A549 (cell line): Measurements from ENCODE around the gene UVRAG. TPM values are rescaled to one million over a fixed set of nuclear protein-coding genes. Genes with fewer than 3 reads are reported as not detected.

Experiments used
- ATAC-seq, 2 experiments: fragments of 200-7000 bp in 1 of 2; fragments of >200 bp in 1 of 2; cut with Nextera tagmentation in 1 of 2; cut with Tn5 transposase in 1 of 2; 3 replicates each; pipeline versions ENCODE4 v1.8.0 to v1.9.1; 2018 to 2020; ENCODE audit warnings: mild to moderate bottlenecking in 1 of 2, moderate library complexity in 1 of 2
- CTCF ChIA-PET: fragments of 300-600 bp; sonication (Branson Sonifier 250); formaldehyde crosslinking; extraction: SDS; loops from one replicate; lab custom pipeline; 2021; ENCODE audit warnings: antibody characterized with exemption, inconsistent platforms; lab: Yijun Ruan, JAX
- POLR2A ChIA-PET: fragments of 350-600 bp; formaldehyde crosslinking; extraction: SDS; loops from one replicate; lab custom pipeline; 2021; ENCODE audit warnings: antibody characterized with exemption, inconsistent platforms; lab: Yijun Ruan, JAX
- DNase-seq, 2 experiments: peaks; one replicate each; pipeline versions ENCODE4 v3.0.0 to v3.0.0-alpha.2; 2011 to 2016; ENCODE audit warnings: low read depth in 1 of 2, low spot score in 1 of 2
- FAIRE-seq: peaks from 2 replicates; lab custom pipeline; 2011; peaks lifted over from hg19 to GRCh38; lab: Jason Lieb, UNC
- H3K27ac ChIP-seq, 2 experiments: fragments of >200 bp; sonication (Bioruptor Twin); formaldehyde crosslinking; 3 replicates each; pipeline ENCODE4 v1.5.1; 2016 to 2017
- H3K4me1 ChIP-seq: fragments of >200 bp; sonication (Bioruptor Twin); formaldehyde crosslinking; 3 replicates; pipeline ENCODE4 v1.6.1; 2016
- H3K4me2 ChIP-seq: fragments of >200 bp; sonication (Bioruptor Twin); formaldehyde crosslinking; 3 replicates; pipeline ENCODE4 v1.6.1; 2016
- H3K4me3 ChIP-seq: fragments of >200 bp; sonication (Bioruptor Twin); formaldehyde crosslinking; 3 replicates; pipeline ENCODE4 v1.5.1; 2016
- H3K9me3 ChIP-seq: fragments of >200 bp; sonication (Bioruptor Twin); formaldehyde crosslinking; 3 replicates; pipeline ENCODE4 v1.6.1; 2016
- ATOH8 ChIP-seq: fragments of 250-450 bp; sonication (Bioruptor Pico); IDR thresholded peaks from 2 replicates; pipeline ENCODE4 v1.5.0; 2020; ENCODE audit warnings: low read depth, mild to moderate bottlenecking, moderate library complexity
- CBX8 ChIP-seq: fragments of 200-600 bp; sonication (generic); IDR thresholded peaks from 2 replicates; pipeline ENCODE4 v1.6.1; 2016
- CEBPB ChIP-seq, 2 experiments: fragments of >200 bp in 1 of 2; sonication (Bioruptor Twin) in 1 of 2; formaldehyde crosslinking in 1 of 2; IDR thresholded peaks; 2 replicates each; pipeline ENCODE4 v1.6.1; 2012 to 2016
- CHD2 ChIP-seq: fragments of 150-350 bp; IDR thresholded peaks from 2 replicates; pipeline ENCODE4 v1.6.1; 2014; ENCODE audit warnings: low read length; ENCODE audit not compliant: partially characterized antibody
- EHF ChIP-seq: fragments of 250-450 bp; sonication (Bioruptor Pico); IDR thresholded peaks from 2 replicates; pipeline ENCODE4 v1.5.0; 2020; ENCODE audit warnings: mild to moderate bottlenecking
- FOSB ChIP-seq: fragments of 250-450 bp; sonication (Bioruptor Pico); IDR thresholded peaks from 2 replicates; pipeline ENCODE4 v1.5.0; 2020; ENCODE audit warnings: mild to moderate bottlenecking, moderate library complexity
- FOXS1 ChIP-seq: fragments of 250-450 bp; sonication (Bioruptor Pico); IDR thresholded peaks from 2 replicates; pipeline ENCODE4 v1.5.0; 2020; ENCODE audit warnings: mild to moderate bottlenecking, moderate library complexity
- GATA3 ChIP-seq: IDR thresholded peaks from 2 replicates; pipeline ENCODE4 v1.6.1; 2012; ENCODE audit warnings: borderline replicate concordance
- HOXB5 ChIP-seq: fragments of 250-450 bp; sonication (Bioruptor Pico); IDR thresholded peaks from 2 replicates; pipeline ENCODE4 v1.5.0; 2020; ENCODE audit warnings: mild to moderate bottlenecking, moderate library complexity
- JUN ChIP-seq, 2 experiments: fragments of >200 bp; sonication (Bioruptor Twin); formaldehyde crosslinking; IDR thresholded peaks; 2 replicates in 1 of 2; 3 replicates in 1 of 2; pipeline ENCODE4 v1.6.1; 2016 to 2017
- JUNB ChIP-seq: fragments of >200 bp; sonication (Bioruptor Twin); formaldehyde crosslinking; IDR thresholded peaks from 2 replicates; pipeline ENCODE4 v1.6.1; 2016
- KDM1A ChIP-seq: fragments of 200-600 bp; sonication (generic); IDR thresholded peaks from 2 replicates; pipeline ENCODE4 v1.6.1; 2016; ENCODE audit warnings: low read depth, mild to moderate bottlenecking
- KDM5A ChIP-seq: fragments of 200-600 bp; sonication (generic); IDR thresholded peaks from 2 replicates; pipeline ENCODE4 v1.6.1; 2016; ENCODE audit warnings: antibody characterized with exemption, mild to moderate bottlenecking
- MYC ChIP-seq: IDR thresholded peaks from 2 replicates; pipeline ENCODE4 v1.6.1; 2012; ENCODE audit warnings: mild to moderate bottlenecking, inconsistent platforms, low read length, improper control_type of control experiment, borderline replicate concordance
- NPAS2 ChIP-seq: fragments of 250-450 bp; sonication (Bioruptor Pico); IDR thresholded peaks from 2 replicates; pipeline ENCODE4 v1.8.0; 2022; ENCODE audit warnings: mild to moderate bottlenecking, moderate library complexity, borderline replicate concordance
- NR3C1 ChIP-seq: fragments of >200 bp; sonication (Bioruptor Twin); formaldehyde crosslinking; IDR thresholded peaks from 3 replicates; pipeline ENCODE4 v1.6.1; 2017
- RAD21 ChIP-seq, 2 experiments: fragments of >200 bp in 1 of 2; sonication (Bioruptor Twin) in 1 of 2; formaldehyde crosslinking in 1 of 2; IDR thresholded peaks in 1 of 2; conservative IDR thresholded peaks in 1 of 2; 2 replicates in 1 of 2; 3 replicates in 1 of 2; pipeline ENCODE4 v1.6.1; 2012 to 2018; ENCODE audit warnings: inconsistent platforms in 1 of 2
- RNF2 ChIP-seq: fragments of 200-600 bp; sonication (generic); IDR thresholded peaks from 2 replicates; pipeline ENCODE4 v1.6.1; 2016; ENCODE audit warnings: low read depth, mild to moderate bottlenecking, antibody characterized with exemption, moderate library complexity, borderline replicate concordance
- ZNF302 ChIP-seq: fragments of 250-450 bp; sonication (Bioruptor Pico); IDR thresholded peaks from 2 replicates; pipeline ENCODE4 v1.9.0; 2021; ENCODE audit warnings: inconsistent platforms, mild to moderate bottlenecking, moderate library complexity
- ZSCAN20 ChIP-seq: fragments of 250-450 bp; sonication (Bioruptor Pico); IDR thresholded peaks from 2 replicates; pipeline ENCODE4 v1.8.0; 2022; ENCODE audit warnings: mild to moderate bottlenecking, moderate library complexity
- WGBS: methylation state at CpG from one replicate; pipeline ENCODE4 v1.1.6; 2017; ENCODE audit errors: missing lambda C conversion rate; 5-methylcytosine and 5-hydroxymethylcytosine counted together
- polyA plus RNA-seq, 4 experiments: library from polyadenylated mRNA; depleted of rRNA in 3 of 4; stranded (reverse); fragments of >200 nt; fragmentation: RNase III in 1 of 4; extraction: RNeasy Plus Mini Kit Qiagen cat#74134 plus additional on column Dnase treatment in 1 of 4; gene quantifications; 2 replicates in 3 of 4; 3 replicates in 1 of 4; pipeline ENCODE4 v1.2.3, GENCODE V29; 2011 to 2017
- TF ChIP-seq, protein P1 (sequence below): fragments of >200 bp; sonication (Bioruptor Twin); formaldehyde crosslinking; IDR thresholded peaks from 2 replicates; pipeline ENCODE4 v1.6.1; 2016
- TF ChIP-seq, protein P2 (sequence below): fragments of >200 bp; sonication (Bioruptor Twin); formaldehyde crosslinking; IDR thresholded peaks from 3 replicates; pipeline ENCODE4 v1.5.1; 2016
- TF ChIP-seq, protein P3 (sequence below): fragments of 150-350 bp; IDR thresholded peaks from 2 replicates; pipeline ENCODE4 v1.6.1; 2014; ENCODE audit warnings: low read depth, mild to moderate bottlenecking, low read length

UVRAG gene
- polyA plus RNA-seq, 2 of the 4 experiments (the other 2 are of a cell fraction): 6.1 to 14.1 TPM

DNA sequence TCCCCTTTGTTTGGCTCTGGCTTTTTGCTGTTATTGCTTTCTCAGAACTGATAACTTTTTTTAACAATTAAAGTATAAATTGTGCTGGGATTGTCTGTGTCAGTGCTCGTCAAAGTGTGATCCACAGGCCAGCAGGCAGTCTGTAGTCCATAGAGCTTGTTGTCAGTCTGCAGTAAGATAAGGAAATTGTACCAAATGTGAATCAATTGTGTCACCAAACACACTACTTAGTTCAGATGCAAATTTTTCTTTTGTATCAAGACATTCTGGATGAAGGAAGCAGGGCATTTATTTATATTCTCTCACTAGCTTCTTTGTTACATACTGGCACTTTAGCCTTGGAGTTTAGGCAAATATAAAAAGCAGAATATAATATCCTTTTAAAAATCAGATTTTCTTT, 270.3 kb downstream of the UVRAG start (continued):
- TF ChIP-seq ATOH8 (CRISPR knock-in tag) (no peak), FOXS1 (CRISPR knock-in tag) (no peak), CHD2 (no peak), MYC (no peak), ZNF302 (CRISPR knock-in tag) (no peak)
- TF ChIP-seq, protein P1, sequence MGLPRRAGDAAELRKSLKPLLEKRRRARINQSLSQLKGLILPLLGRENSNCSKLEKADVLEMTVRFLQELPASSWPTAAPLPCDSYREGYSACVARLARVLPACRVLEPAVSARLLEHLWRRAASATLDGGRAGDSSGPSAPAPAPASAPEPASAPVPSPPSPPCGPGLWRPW: no peak

- FAIRE-seq (no peak), DNase-seq (no peak), ATAC-seq (no peak)
- WGBS: 92% methylated on average over 6 of the region's 6 CpGs
- Histone ChIP-seq H3K4me3 (no peak overlapping the region), H3K4me1 (0 out of 3 replicates have a peak, but pooled peaks cover 4% of the 10 kb centered on the region)
- CTCF ChIA-PET: interaction anchor here (1.0 to 1.2 kb wide), 2 partner anchors 18 to 65 kb away, joined by 3 to 6 read pairs; no protein-coding TSS in a partner anchor
- TF ChIP-seq CBX8 (no peak), HOXB5 (CRISPR knock-in tag) (no peak)
- TF ChIP-seq, protein P2, sequence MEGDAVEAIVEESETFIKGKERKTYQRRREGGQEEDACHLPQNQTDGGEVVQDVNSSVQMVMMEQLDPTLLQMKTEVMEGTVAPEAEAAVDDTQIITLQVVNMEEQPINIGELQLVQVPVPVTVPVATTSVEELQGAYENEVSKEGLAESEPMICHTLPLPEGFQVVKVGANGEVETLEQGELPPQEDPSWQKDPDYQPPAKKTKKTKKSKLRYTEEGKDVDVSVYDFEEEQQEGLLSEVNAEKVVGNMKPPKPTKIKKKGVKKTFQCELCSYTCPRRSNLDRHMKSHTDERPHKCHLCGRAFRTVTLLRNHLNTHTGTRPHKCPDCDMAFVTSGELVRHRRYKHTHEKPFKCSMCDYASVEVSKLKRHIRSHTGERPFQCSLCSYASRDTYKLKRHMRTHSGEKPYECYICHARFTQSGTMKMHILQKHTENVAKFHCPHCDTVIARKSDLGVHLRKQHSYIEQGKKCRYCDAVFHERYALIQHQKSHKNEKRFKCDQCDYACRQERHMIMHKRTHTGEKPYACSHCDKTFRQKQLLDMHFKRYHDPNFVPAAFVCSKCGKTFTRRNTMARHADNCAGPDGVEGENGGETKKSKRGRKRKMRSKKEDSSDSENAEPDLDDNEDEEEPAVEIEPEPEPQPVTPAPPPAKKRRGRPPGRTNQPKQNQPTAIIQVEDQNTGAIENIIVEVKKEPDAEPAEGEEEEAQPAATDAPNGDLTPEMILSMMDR: no peak
- TF ChIP-seq, all 56 proteins: peak for 0
- POLR2A ChIA-PET: no interaction called here
- Histone ChIP-seq H3K27ac (no peak overlapping the region), H3K4me2 (no peak overlapping the region), H3K9me3 (no peaks in the 10 kb centered on the region)
Observed at GRCh38 chr11:76086743-76087635, 272.0 kb downstream of the UVRAG start.

DNA sequence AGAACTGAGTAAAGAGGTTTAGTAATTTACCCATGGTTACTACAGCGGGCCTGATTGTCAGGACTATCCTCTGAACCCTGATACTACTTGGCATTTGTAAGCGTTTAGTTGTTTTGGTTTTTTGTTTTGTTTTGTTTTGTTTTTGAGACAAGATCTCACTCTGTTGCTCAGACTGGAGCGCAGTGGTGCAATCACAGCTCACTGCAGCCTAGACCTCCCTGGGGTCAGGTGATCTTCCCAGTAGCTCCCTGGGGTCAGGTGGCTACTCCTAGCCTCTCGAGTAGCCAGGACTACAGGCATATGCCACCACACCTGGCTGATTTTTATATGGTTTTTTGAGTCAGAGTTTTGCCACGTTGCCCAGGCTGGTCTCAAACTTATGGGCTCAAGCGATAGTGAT, 272.7 kb downstream of the UVRAG start:
- Histone ChIP-seq H3K4me3 (no peak overlapping the region), H3K4me2 (no peak overlapping the region), H3K27ac (no peak overlapping the region), H3K9me3 (no peaks in the 10 kb centered on the region), H3K4me1 (0 out of 3 replicates have a peak, but pooled peaks cover 4% of the 10 kb centered on the region)
- no peak for TF ChIP-seq RAD21 (conservative IDR thresholded peaks at IDR 0.05 in 1 of 2, IDR thresholded peaks at IDR 0.05 in 1 of 2)
- no peak for TF ChIP-seq FOSB
- TF ChIP-seq KDM5A: no peak
- TF ChIP-seq JUNB: no peak
- no peak for TF ChIP-seq CEBPB (IDR thresholded peaks at IDR 0.05)
- no peak for TF ChIP-seq NPAS2 (CRISPR knock-in tag)
- TF ChIP-seq KDM1A: no peak
- TF ChIP-seq, protein P1: no peak
- TF ChIP-seq ZSCAN20: no peak
- TF ChIP-seq EHF (CRISPR knock-in tag): no peak
- TF ChIP-seq NR3C1: no peak
- no peak for TF ChIP-seq RNF2
- TF ChIP-seq, protein P3, sequence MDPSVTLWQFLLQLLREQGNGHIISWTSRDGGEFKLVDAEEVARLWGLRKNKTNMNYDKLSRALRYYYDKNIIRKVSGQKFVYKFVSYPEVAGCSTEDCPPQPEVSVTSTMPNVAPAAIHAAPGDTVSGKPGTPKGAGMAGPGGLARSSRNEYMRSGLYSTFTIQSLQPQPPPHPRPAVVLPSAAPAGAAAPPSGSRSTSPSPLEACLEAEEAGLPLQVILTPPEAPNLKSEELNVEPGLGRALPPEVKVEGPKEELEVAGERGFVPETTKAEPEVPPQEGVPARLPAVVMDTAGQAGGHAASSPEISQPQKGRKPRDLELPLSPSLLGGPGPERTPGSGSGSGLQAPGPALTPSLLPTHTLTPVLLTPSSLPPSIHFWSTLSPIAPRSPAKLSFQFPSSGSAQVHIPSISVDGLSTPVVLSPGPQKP: no peak
- no peak for TF ChIP-seq JUN (IDR thresholded peaks at IDR 0.05)
- no peak for TF ChIP-seq GATA3
- DNase-seq (no peak), FAIRE-seq (no peak), ATAC-seq (no peak)
- CTCF ChIA-PET: no interaction called here
- 87% methylated on average over 6 of the region's 6 CpGs for WGBS
- POLR2A ChIA-PET: no interaction called here
